ENCODE data around the gene AMH. TPM values are rescaled to one million over a fixed set of nuclear protein-coding genes. Genes with fewer than 3 reads are reported as not detected.

Gene AMH
- total RNA-seq, 5 donors from 2014 or later (not counting 1 experiment from before 2014, with no cell fraction given): 2.1 to 13.5 (median 5.3) TPM

GRCh38 chr19:2242092-2242537 is 7.0 kb upstream of the AMH start:
- Histone ChIP-seq H3K9me3 (no peaks in the 10 kb centered on the region), H3K27ac (ENCODE audit: low read length) (no peak overlapping the region), H3K36me3 (ENCODE audit: control insufficient read depth in 2 of 2, extremely low read depth in 1 of 2, insufficient read depth in 1 of 2, low read length in 1 of 2) (peaks cover 17 to 55% of the 10 kb centered on the region in 2 donors), H3K4me3 (ENCODE audit: control insufficient read depth in 1 of 2, extremely low read depth in 1 of 2, low read length in 1 of 2) (no peak overlapping the region), H3K4me1 (ENCODE audit: control insufficient read depth in 1 of 2, extremely low read depth in 1 of 2, insufficient read depth in 2 of 2, low read length in 2 of 2) (peaks cover 30 to 72% of the 10 kb centered on the region in 2 experiments), H3K27me3 (replicated peaks in 1 of 2; ENCODE audit: control insufficient read depth in 2 of 2, extremely low read depth in 1 of 2, insufficient read depth in 2 of 2, low read length in 1 of 2) (peaks cover 0 to 8% of the 10 kb centered on the region in 2 experiments)
- CTCF ChIA-PET: no interaction called here
- H3K27me3 Mint-ChIP-seq: no peaks in the 10 kb centered on the region
- no peak for ATAC-seq (replicated peaks in 1 of 4)
- no peak for DNase-seq
- WGBS (ENCODE audit: insufficient coverage): 94% methylated on average over 11 of the region's 12 CpGs
- H3K4me3 Mint-ChIP-seq: peak overlapping the region; percentile 21 to 94 (median 32)
- POLR2A ChIA-PET: no interaction called here
- no peaks in the 10 kb centered on the region for H3K9me3 Mint-ChIP-seq
- H3K4me1 Mint-ChIP-seq: peaks cover 53 to 57% (median 55%) of the 10 kb centered on the region in 3 donors
- H3K36me3 Mint-ChIP-seq: peaks cover 22% of the 10 kb centered on the region
- H3K27ac Mint-ChIP-seq: peak overlapping the region; percentile 16 to 62

DNA sequence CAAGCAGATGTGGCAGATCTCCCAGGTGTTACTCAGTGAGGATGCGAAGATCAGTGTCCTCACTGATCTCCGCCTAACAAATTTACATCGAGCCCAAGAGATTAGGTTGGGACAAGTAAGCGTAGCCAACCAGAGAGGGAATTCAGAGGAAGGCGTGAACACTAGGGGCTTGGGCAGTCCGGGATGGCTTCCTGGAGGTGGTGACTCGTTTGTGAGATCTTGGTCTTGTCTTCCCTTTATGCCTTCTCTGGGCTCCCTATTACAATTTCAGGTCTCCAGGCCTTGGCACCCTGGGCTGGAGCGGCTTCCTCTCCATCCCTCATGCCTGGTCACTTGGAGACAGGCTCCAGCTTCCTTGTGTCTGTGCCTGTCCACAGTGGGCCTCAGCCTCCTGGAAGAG is 6.3 kb upstream of the AMH start:
- Mint-ChIP-seq H3K4me1 (peaks cover 48 to 52% (median 50%) of the 10 kb centered on the region in 3 donors), H3K27ac (no peak overlapping the region), H3K9me3 (no peaks in the 10 kb centered on the region), H3K4me3 (peak overlapping the region in 2 of 3 donors; percentile 28 to 94), H3K36me3 (peaks cover 22% of the 10 kb centered on the region), H3K27me3 (no peaks in the 10 kb centered on the region)
- Histone ChIP-seq H3K27ac (ENCODE audit: low read length) (no peak overlapping the region), H3K27me3 (replicated peaks in 1 of 2; ENCODE audit: control insufficient read depth in 2 of 2, extremely low read depth in 1 of 2, insufficient read depth in 2 of 2, low read length in 1 of 2) (peaks cover 0 to 8% of the 10 kb centered on the region in 2 experiments), H3K4me3 (ENCODE audit: control insufficient read depth in 1 of 2, extremely low read depth in 1 of 2, low read length in 1 of 2) (no peak overlapping the region), H3K36me3 (ENCODE audit: control insufficient read depth in 2 of 2, extremely low read depth in 1 of 2, insufficient read depth in 1 of 2, low read length in 1 of 2) (peaks cover 17 to 60% of the 10 kb centered on the region in 2 donors), H3K9me3 (no peaks in the 10 kb centered on the region), H3K4me1 (ENCODE audit: control insufficient read depth in 1 of 2, extremely low read depth in 1 of 2, insufficient read depth in 2 of 2, low read length in 2 of 2) (peaks cover 27 to 65% of the 10 kb centered on the region in 2 experiments)
- WGBS (ENCODE audit: insufficient coverage): 97% methylated on average over 7 of the region's 8 CpGs
- POLR2A ChIA-PET: no interaction called here
- CTCF ChIA-PET: interaction anchor here in 1 of 2 donors (0.5 kb wide), 1 partner anchor 87 kb away, joined by 3 read pairs; no protein-coding TSS in a partner anchor
- no peak for DNase-seq
- ATAC-seq (replicated peaks in 1 of 4): no peak

GRCh38 chr19:2243274-2244124 is 5.6 kb upstream of the AMH start:
- no peak overlapping the region for H3K27ac Mint-ChIP-seq
- Histone ChIP-seq H3K4me1 (ENCODE audit: control insufficient read depth in 1 of 2, extremely low read depth in 1 of 2, insufficient read depth in 2 of 2, low read length in 2 of 2) (peaks cover 22 to 60% of the 10 kb centered on the region in 2 experiments), H3K4me3 (ENCODE audit: control insufficient read depth in 1 of 2, extremely low read depth in 1 of 2, low read length in 1 of 2) (no peak overlapping the region), H3K27me3 (replicated peaks in 1 of 2; ENCODE audit: control insufficient read depth in 2 of 2, extremely low read depth in 1 of 2, insufficient read depth in 2 of 2, low read length in 1 of 2) (peaks cover 0 to 8% of the 10 kb centered on the region in 2 experiments), H3K9me3 (no peaks in the 10 kb centered on the region), H3K27ac (ENCODE audit: low read length) (no peak overlapping the region), H3K36me3 (ENCODE audit: control insufficient read depth in 2 of 2, extremely low read depth in 1 of 2, insufficient read depth in 1 of 2, low read length in 1 of 2) (peaks cover 17 to 64% of the 10 kb centered on the region in 2 donors)
- H3K4me1 Mint-ChIP-seq: peaks cover 41 to 45% (median 44%) of the 10 kb centered on the region in 3 donors
- ChIA-PET CTCF (interaction anchor here (0.5 to 0.6 kb wide), 2 partner anchors 29 to 87 kb away, joined by 3 read pairs; no protein-coding TSS in a partner anchor), POLR2A (no interaction called here)
- DNase-seq (no peak), ATAC-seq (replicated peaks in 1 of 4) (no peak)
- WGBS (ENCODE audit: insufficient coverage): 93% methylated on average over 28 of the region's 32 CpGs
- no peaks in the 10 kb centered on the region for H3K9me3 Mint-ChIP-seq
- H3K36me3 Mint-ChIP-seq: peaks cover 22% of the 10 kb centered on the region
- no peak overlapping the region for H3K4me3 Mint-ChIP-seq
- no peaks in the 10 kb centered on the region for H3K27me3 Mint-ChIP-seq

DNA sequence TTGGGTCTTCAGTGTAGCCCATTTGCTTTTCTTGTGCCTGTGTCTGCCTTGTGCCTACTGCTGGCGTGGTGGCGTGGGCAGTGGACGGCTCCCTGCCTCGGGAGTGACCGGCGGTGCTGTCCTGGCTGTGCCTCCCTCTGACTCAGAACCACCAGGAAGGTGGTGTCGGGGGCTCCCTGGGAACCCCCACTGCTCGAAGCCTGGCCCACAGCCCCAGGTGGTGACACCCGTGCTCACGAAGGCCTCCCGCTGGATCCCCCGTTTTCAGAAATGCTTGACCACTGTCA is 5.1 kb upstream of the AMH start:
- CTCF ChIA-PET: interaction anchor here in 1 of 2 donors (0.6 kb wide), 1 partner anchor 28 kb away, joined by 3 read pairs; no protein-coding TSS in a partner anchor

DNA sequence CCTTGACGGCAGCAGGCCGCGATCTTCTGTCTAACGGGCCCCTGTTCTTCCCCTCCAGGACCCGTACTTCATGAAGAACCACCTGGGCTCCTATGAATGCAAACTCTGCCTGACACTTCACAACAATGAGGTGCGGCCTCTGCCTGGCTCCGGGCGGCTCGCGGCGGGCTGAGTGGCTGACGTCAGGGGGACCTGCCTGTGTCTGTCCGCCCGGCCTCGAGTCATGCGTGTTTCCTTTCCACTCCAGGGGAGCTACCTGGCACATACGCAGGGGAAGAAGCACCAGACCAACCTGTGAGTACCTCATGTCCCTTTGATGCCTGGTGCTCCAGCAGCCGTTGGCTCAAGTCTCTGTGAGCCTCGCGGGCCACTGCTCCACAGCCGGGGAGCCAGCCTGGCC is 4.6 kb upstream of the AMH start:
- H3K4me1 Mint-ChIP-seq: peaks cover 31 to 36% (median 34%) of the 10 kb centered on the region in 3 donors
- H3K27ac Mint-ChIP-seq: no peak overlapping the region
- ChIA-PET POLR2A (no interaction called here), CTCF (no interaction called here)
- Histone ChIP-seq H3K36me3 (ENCODE audit: control insufficient read depth in 2 of 2, extremely low read depth in 1 of 2, insufficient read depth in 1 of 2, low read length in 1 of 2) (peaks cover 17 to 64% of the 10 kb centered on the region in 2 donors), H3K4me3 (ENCODE audit: control insufficient read depth in 1 of 2, extremely low read depth in 1 of 2, low read length in 1 of 2) (no peak overlapping the region), H3K27me3 (replicated peaks in 1 of 2; ENCODE audit: control insufficient read depth in 2 of 2, extremely low read depth in 1 of 2, insufficient read depth in 2 of 2, low read length in 1 of 2) (peaks cover 0 to 15% of the 10 kb centered on the region in 2 experiments), H3K4me1 (ENCODE audit: control insufficient read depth in 1 of 2, extremely low read depth in 1 of 2, insufficient read depth in 2 of 2, low read length in 2 of 2) (peaks cover 14 to 54% of the 10 kb centered on the region in 2 experiments), H3K27ac (ENCODE audit: low read length) (no peak overlapping the region), H3K9me3 (no peaks in the 10 kb centered on the region)
- peaks cover 21% of the 10 kb centered on the region for H3K36me3 Mint-ChIP-seq
- H3K4me3 Mint-ChIP-seq: no peak overlapping the region
- no peaks in the 10 kb centered on the region for H3K9me3 Mint-ChIP-seq
- 95% methylated on average over 21 of the region's 21 CpGs for WGBS (ENCODE audit: insufficient coverage)
- H3K27me3 Mint-ChIP-seq: no peaks in the 10 kb centered on the region
- DNase-seq (no peak), ATAC-seq (replicated peaks in 1 of 4) (no peak)

More for the DNA sequence above, 5.1 kb upstream of the AMH start:
- H3K4me1 ChIP-seq (ENCODE audit: control insufficient read depth in 1 of 2, extremely low read depth in 1 of 2, insufficient read depth in 2 of 2, low read length in 2 of 2): peaks cover 17 to 54% of the 10 kb centered on the region in 2 experiments
- Mint-ChIP-seq H3K4me3 (no peak overlapping the region), H3K4me1 (peaks cover 36 to 39% (median 38%) of the 10 kb centered on the region in 3 donors), H3K36me3 (peaks cover 22% of the 10 kb centered on the region), H3K27ac (no peak overlapping the region), H3K27me3 (no peaks in the 10 kb centered on the region), H3K9me3 (no peaks in the 10 kb centered on the region)
- no peak for ATAC-seq (replicated peaks in 1 of 4)
- DNase-seq: no peak
- no peaks in the 10 kb centered on the region for H3K9me3 ChIP-seq
- peaks cover 0 to 11% of the 10 kb centered on the region in 2 experiments for H3K27me3 ChIP-seq (replicated peaks in 1 of 2; ENCODE audit: control insufficient read depth in 2 of 2, extremely low read depth in 1 of 2, insufficient read depth in 2 of 2, low read length in 1 of 2)
- no peak overlapping the region for H3K4me3 ChIP-seq (ENCODE audit: control insufficient read depth in 1 of 2, extremely low read depth in 1 of 2, low read length in 1 of 2)
- WGBS (ENCODE audit: insufficient coverage): 92% methylated on average over 12 of the region's 12 CpGs
- H3K27ac ChIP-seq (ENCODE audit: low read length): no peak overlapping the region
- peaks cover 17 to 64% of the 10 kb centered on the region in 2 donors for H3K36me3 ChIP-seq (ENCODE audit: control insufficient read depth in 2 of 2, extremely low read depth in 1 of 2, insufficient read depth in 1 of 2, low read length in 1 of 2)
- POLR2A ChIA-PET: no interaction called here

GRCh38 chr19:2245273-2245672 is 3.9 kb upstream of the AMH start:
- H3K36me3 ChIP-seq (ENCODE audit: control insufficient read depth in 2 of 2, extremely low read depth in 1 of 2, insufficient read depth in 1 of 2, low read length in 1 of 2): peaks cover 17 to 64% of the 10 kb centered on the region in 2 donors
- Mint-ChIP-seq H3K4me1 (peaks cover 25 to 32% (median 26%) of the 10 kb centered on the region in 3 donors), H3K27ac (no peak overlapping the region), H3K27me3 (peaks cover 0 to 4% of the 10 kb centered on the region in 2 donors), H3K4me3 (no peak overlapping the region), H3K9me3 (no peaks in the 10 kb centered on the region), H3K36me3 (peaks cover 18% of the 10 kb centered on the region)
- H3K27ac ChIP-seq (ENCODE audit: low read length): no peak overlapping the region
- H3K9me3 ChIP-seq: no peaks in the 10 kb centered on the region
- ATAC-seq (replicated peaks in 1 of 4) (no peak), DNase-seq (no peak)
- POLR2A ChIA-PET: no interaction called here
- peaks cover 9 to 54% of the 10 kb centered on the region in 2 experiments for H3K4me1 ChIP-seq (ENCODE audit: control insufficient read depth in 1 of 2, extremely low read depth in 1 of 2, insufficient read depth in 2 of 2, low read length in 2 of 2)
- CTCF ChIA-PET: no interaction called here
- H3K27me3 ChIP-seq (replicated peaks in 1 of 2; ENCODE audit: control insufficient read depth in 2 of 2, extremely low read depth in 1 of 2, insufficient read depth in 2 of 2, low read length in 1 of 2): peaks cover 0 to 23% of the 10 kb centered on the region in 2 experiments
- 96% methylated on average over 15 of the region's 15 CpGs for WGBS (ENCODE audit: insufficient coverage)
- H3K4me3 ChIP-seq (ENCODE audit: control insufficient read depth in 1 of 2, extremely low read depth in 1 of 2, low read length in 1 of 2): no peak overlapping the region
